GM23338 (cell line): ENCODE results near the gene TMEM144. TPM values are rescaled to one million over a fixed set of nuclear protein-coding genes. Genes with fewer than 3 reads are reported as not detected.
A peak's percentile ranks its signal among the peaks of the same experiment; 100 is the strongest.

Experiments used
- ATAC-seq: fragments of 200-7000 bp; cut with Tn5 transposase; 3 replicates; pipeline ENCODE4 v1.9.1; 2020
- DNase-seq: peaks from one replicate; pipeline ENCODE4 v3.0.0-alpha.2; 2015; ENCODE audit warnings: low spot score
- H2AFZ ChIP-seq: fragments of 200-600 bp; sonication (generic); 2 replicates; pipeline ENCODE4 v1.8.0; 2016; ENCODE audit warnings: antibody characterized with exemption, mild to moderate bottlenecking, moderate library complexity
- H3F3A ChIP-seq: fragments of 200-600 bp; sonication (generic); replicated peaks from 2 replicates; pipeline ENCODE4 v1.8.0; 2017; ENCODE audit warnings: antibody characterized with exemption, mixed run types, low read depth
- H3K27ac ChIP-seq: fragments of 200-600 bp; sonication (generic); 2 replicates; pipeline ENCODE4 v1.6.1; 2016; ENCODE audit warnings: low read depth
- H3K27me3 ChIP-seq: fragments of 200-600 bp; sonication (generic); 2 replicates; pipeline ENCODE4 v1.8.0; 2016; ENCODE audit warnings: mild to moderate bottlenecking, mixed run types, moderate library complexity; ENCODE audit not compliant: insufficient read depth
- H3K36me3 ChIP-seq: fragments of 200-600 bp; sonication (generic); 2 replicates; pipeline ENCODE4 v1.8.0; 2016; ENCODE audit warnings: mild to moderate bottlenecking; ENCODE audit not compliant: insufficient read depth
- H3K4me1 ChIP-seq: fragments of 200-600 bp; sonication (generic); 2 replicates; pipeline ENCODE4 v1.8.0; 2016; ENCODE audit warnings: mild to moderate bottlenecking, moderate library complexity; ENCODE audit not compliant: insufficient read depth
- H3K4me2 ChIP-seq: fragments of 200-600 bp; sonication (generic); 2 replicates; pipeline ENCODE4 v1.7.1; 2017; ENCODE audit warnings: mixed run types
- H3K4me3 ChIP-seq: fragments of 200-600 bp; sonication (generic); 2 replicates; pipeline ENCODE4 v1.6.1; 2016; ENCODE audit warnings: mixed run types
- H3K79me2 ChIP-seq: fragments of 200-600 bp; sonication (generic); replicated peaks from 2 replicates; pipeline ENCODE4 v1.8.0; 2017; ENCODE audit warnings: mild to moderate bottlenecking; ENCODE audit not compliant: insufficient read depth
- H3K9me2 ChIP-seq: fragments of 200-600 bp; sonication (generic); 2 replicates; pipeline ENCODE4 v1.8.0; 2017; ENCODE audit not compliant: insufficient read depth
- H4K20me1 ChIP-seq: fragments of 200-600 bp; sonication (generic); replicated peaks from 2 replicates; pipeline ENCODE4 v1.8.0; 2017; ENCODE audit warnings: mild to moderate bottlenecking; ENCODE audit not compliant: insufficient read depth
- H3K27ac Mint-ChIP-seq: 2 replicates; pipeline ENCODE4 v1.8.0; 2020; ENCODE audit warnings: inconsistent platforms, mild to moderate bottlenecking, moderate library complexity, mixed read lengths
- H3K27me3 Mint-ChIP-seq: 3 replicates; pipeline ENCODE4 v1.8.0; 2022; ENCODE audit warnings: low read depth, mild to moderate bottlenecking, moderate library complexity, mixed read lengths, inconsistent platforms; ENCODE audit not compliant: insufficient read depth, poor library complexity
- H3K36me3 Mint-ChIP-seq: 3 replicates; pipeline ENCODE4 v1.8.0; 2021; ENCODE audit warnings: low read depth, mild to moderate bottlenecking, inconsistent platforms, moderate library complexity, mixed read lengths
- H3K4me1 Mint-ChIP-seq: 3 replicates; pipeline ENCODE4 v1.8.0; 2020; ENCODE audit warnings: mild to moderate bottlenecking, inconsistent platforms, mixed read lengths
- H3K4me3 Mint-ChIP-seq: 3 replicates; pipeline ENCODE4 v1.8.0; 2021; ENCODE audit warnings: moderate library complexity, mild to moderate bottlenecking, inconsistent platforms, mixed read lengths
- H3K9me3 Mint-ChIP-seq: 3 replicates; pipeline ENCODE4 v1.8.0; 2020; ENCODE audit warnings: moderate library complexity, mild to moderate bottlenecking, inconsistent platforms, mixed read lengths
- CREB1 ChIP-seq: fragments of 250-450 bp; sonication (Bioruptor Pico); IDR thresholded peaks from 2 replicates; pipeline ENCODE4 v1.5.0; 2020; ENCODE audit warnings: low read depth, mild to moderate bottlenecking, moderate library complexity
- EZH2 ChIP-seq: fragments of 200-600 bp; sonication (generic); IDR thresholded peaks from one replicate; pipeline ENCODE4 v1.8.0; 2017; ENCODE audit warnings: antibody characterized with exemption, mild to moderate bottlenecking, low read depth; ENCODE audit not compliant: unreplicated experiment
- EZH2phosphoT487 ChIP-seq: fragments of 200-600 bp; sonication (generic); IDR thresholded peaks from one replicate; pipeline ENCODE4 v1.8.1; 2018; ENCODE audit warnings: antibody characterized with exemption; ENCODE audit not compliant: unreplicated experiment
- JUNB ChIP-seq: IDR thresholded peaks from one replicate; pipeline ENCODE4 v1.6.1; 2016; ENCODE audit warnings: antibody characterized with exemption; ENCODE audit not compliant: unreplicated experiment
- NANOG ChIP-seq: IDR thresholded peaks from 2 replicates; pipeline ENCODE4 v1.6.1; 2016; ENCODE audit warnings: antibody characterized with exemption, borderline replicate concordance
- POLR2AphosphoS5 ChIP-seq: IDR thresholded peaks from 2 replicates; pipeline ENCODE4 v1.6.1; 2016; ENCODE audit warnings: antibody characterized with exemption, low read depth
- REST ChIP-seq: IDR thresholded peaks from one replicate; pipeline ENCODE4 v1.6.1; 2018; ENCODE audit warnings: antibody characterized with exemption; ENCODE audit not compliant: unreplicated experiment
- STAT1 ChIP-seq: IDR thresholded peaks from one replicate; pipeline ENCODE4 v1.6.1; 2016; ENCODE audit warnings: antibody characterized with exemption; ENCODE audit not compliant: unreplicated experiment
- ZNF114 ChIP-seq: fragments of 250-450 bp; sonication (Bioruptor Pico); IDR thresholded peaks from 2 replicates; pipeline ENCODE4 v1.5.0; 2020; ENCODE audit warnings: mild to moderate bottlenecking, moderate library complexity
- ZNF331 ChIP-seq: fragments of 250-450 bp; sonication (Bioruptor Pico); IDR thresholded peaks from 2 replicates; pipeline ENCODE4 v1.5.0; 2020; ENCODE audit warnings: low read depth, mild to moderate bottlenecking, moderate library complexity
- ZNF462 ChIP-seq: fragments of 250-450 bp; sonication (Bioruptor Pico); IDR thresholded peaks from 2 replicates; pipeline ENCODE4 v1.5.0; 2020; ENCODE audit warnings: mild to moderate bottlenecking, moderate library complexity
- polyA plus RNA-seq: library from polyadenylated mRNA; unstranded; fragments of >200 nt; fragmentation: Nextera tagmentation; extraction: Ambion mirVana; gene quantifications from 2 replicates; pipeline ENCODE4 v1.2.1, GENCODE V29; 2016
- total RNA-seq: library from RNA; depleted of rRNA; stranded (reverse); fragments of >200 nt; shearing (Covaris generic); gene quantifications from 2 replicates; pipeline ENCODE4 v1.2.3, GENCODE V29; 2014
- TF ChIP-seq, protein P1 (sequence below): IDR thresholded peaks from 2 replicates; pipeline ENCODE4 v1.6.1; 2016; ENCODE audit warnings: antibody characterized with exemption
- TF ChIP-seq, protein P2 (sequence below), 2 experiments: fragments of 200-600 bp in 1 of 2; sonication (generic) in 1 of 2; conservative IDR thresholded peaks; 2 replicates each; pipeline versions ENCODE4 v1.5.1 to v1.6.1; 2016 to 2017; ENCODE audit warnings: antibody characterized with exemption in 2 of 2, low read depth in 2 of 2, mild to moderate bottlenecking in 2 of 2, moderate library complexity in 1 of 2

Gene TMEM144
- total and polyA plus RNA-seq, 2 experiments from 2014 or later, result 1.3 to 1.7 TPM

DNA sequence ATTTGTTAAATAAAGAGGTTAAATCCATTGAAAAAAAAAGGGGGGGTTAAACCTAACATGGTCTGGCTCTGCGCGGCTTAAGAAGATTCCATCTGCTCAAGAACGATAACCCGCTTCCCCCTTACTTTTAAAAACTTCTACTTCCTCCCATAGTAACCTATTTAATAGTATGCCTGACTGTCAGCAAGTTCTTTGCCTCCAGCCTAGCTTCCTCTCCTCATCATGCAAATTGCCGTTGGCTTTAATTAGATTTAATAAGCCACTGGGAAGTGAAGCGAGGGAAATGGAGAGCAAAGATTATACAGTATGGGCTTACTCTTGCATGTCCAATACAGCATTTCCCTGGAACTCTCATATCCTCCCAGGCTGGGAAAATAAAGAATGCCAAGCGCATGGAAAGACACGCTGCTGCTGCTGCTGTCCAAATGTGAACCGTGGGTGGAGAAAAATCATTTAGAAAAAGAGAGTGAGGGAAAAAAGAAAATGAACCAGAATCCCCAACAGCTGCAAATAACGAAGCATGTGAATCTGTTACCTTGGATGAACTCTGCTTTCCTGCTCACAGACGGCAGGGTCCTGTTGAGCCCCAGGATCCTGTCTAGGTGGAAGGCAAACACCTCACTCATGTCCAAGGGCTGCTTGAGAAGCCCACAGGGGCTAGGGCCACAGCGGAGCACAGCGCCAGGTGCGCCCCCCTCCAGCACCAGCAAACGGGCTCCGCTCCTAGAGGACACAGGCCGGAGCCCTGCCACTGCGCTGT lies 40.2 kb upstream of the TMEM144 start:
- ATAC-seq, result peak; percentile 86
- no peak overlapping the region for H3K4me3 ChIP-seq
- H3K4me1 ChIP-seq, result no peaks in the 10 kb centered on the region
- no peak overlapping the region for H3K27ac ChIP-seq
- Mint-ChIP-seq H3K27ac (no peak overlapping the region), H3K4me3 (no peak overlapping the region), H3K4me1 (peaks cover 6% of the 10 kb centered on the region), H3K27me3 (no peaks in the 10 kb centered on the region), H3K9me3 (no peaks in the 10 kb centered on the region), H3K36me3 (no peaks in the 10 kb centered on the region)
- no peaks in the 10 kb centered on the region for H3K27me3 ChIP-seq
- H3K4me2 ChIP-seq, result no peak overlapping the region
- no peaks in the 10 kb centered on the region for H4K20me1 ChIP-seq
- no peaks in the 10 kb centered on the region for H3K36me3 ChIP-seq
- TF ChIP-seq REST (no peak), NANOG (no peak), ZNF114 (CRISPR knock-in tag) (no peak), EZH2 (no peak), CREB1 (no peak), EZH2phosphoT487 (no peak), JUNB (no peak), ZNF331 (CRISPR knock-in tag) (no peak), STAT1 (no peak), POLR2AphosphoS5 (no peak), ZNF462 (CRISPR knock-in tag) (no peak)
- TF ChIP-seq, protein P1, sequence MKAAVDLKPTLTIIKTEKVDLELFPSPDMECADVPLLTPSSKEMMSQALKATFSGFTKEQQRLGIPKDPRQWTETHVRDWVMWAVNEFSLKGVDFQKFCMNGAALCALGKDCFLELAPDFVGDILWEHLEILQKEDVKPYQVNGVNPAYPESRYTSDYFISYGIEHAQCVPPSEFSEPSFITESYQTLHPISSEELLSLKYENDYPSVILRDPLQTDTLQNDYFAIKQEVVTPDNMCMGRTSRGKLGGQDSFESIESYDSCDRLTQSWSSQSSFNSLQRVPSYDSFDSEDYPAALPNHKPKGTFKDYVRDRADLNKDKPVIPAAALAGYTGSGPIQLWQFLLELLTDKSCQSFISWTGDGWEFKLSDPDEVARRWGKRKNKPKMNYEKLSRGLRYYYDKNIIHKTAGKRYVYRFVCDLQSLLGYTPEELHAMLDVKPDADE, result no peak
- TF ChIP-seq, protein P2, sequence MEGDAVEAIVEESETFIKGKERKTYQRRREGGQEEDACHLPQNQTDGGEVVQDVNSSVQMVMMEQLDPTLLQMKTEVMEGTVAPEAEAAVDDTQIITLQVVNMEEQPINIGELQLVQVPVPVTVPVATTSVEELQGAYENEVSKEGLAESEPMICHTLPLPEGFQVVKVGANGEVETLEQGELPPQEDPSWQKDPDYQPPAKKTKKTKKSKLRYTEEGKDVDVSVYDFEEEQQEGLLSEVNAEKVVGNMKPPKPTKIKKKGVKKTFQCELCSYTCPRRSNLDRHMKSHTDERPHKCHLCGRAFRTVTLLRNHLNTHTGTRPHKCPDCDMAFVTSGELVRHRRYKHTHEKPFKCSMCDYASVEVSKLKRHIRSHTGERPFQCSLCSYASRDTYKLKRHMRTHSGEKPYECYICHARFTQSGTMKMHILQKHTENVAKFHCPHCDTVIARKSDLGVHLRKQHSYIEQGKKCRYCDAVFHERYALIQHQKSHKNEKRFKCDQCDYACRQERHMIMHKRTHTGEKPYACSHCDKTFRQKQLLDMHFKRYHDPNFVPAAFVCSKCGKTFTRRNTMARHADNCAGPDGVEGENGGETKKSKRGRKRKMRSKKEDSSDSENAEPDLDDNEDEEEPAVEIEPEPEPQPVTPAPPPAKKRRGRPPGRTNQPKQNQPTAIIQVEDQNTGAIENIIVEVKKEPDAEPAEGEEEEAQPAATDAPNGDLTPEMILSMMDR (conservative IDR thresholded peaks at IDR 0.05; ENCODE audit: low read depth in 2 of 2), result no peak
- peak overlapping the region; percentile 34; the same call in 1 of the 2 replicates for H2AFZ ChIP-seq
- H3K79me2 ChIP-seq, result no peaks in the 10 kb centered on the region
- DNase-seq, result no peak
- H3F3A ChIP-seq, result no peaks in the 10 kb centered on the region
- H3K9me2 ChIP-seq, result no peaks in the 10 kb centered on the region
